Measurements from ENCODE around the gene NDUFA6.
"Not testable (repeated sequence)": the region's sequence is repeated elsewhere in the genome, so short reads cannot be mapped to it uniquely, and the experiment has no call there.

The NDUFA6 gene

DNA sequence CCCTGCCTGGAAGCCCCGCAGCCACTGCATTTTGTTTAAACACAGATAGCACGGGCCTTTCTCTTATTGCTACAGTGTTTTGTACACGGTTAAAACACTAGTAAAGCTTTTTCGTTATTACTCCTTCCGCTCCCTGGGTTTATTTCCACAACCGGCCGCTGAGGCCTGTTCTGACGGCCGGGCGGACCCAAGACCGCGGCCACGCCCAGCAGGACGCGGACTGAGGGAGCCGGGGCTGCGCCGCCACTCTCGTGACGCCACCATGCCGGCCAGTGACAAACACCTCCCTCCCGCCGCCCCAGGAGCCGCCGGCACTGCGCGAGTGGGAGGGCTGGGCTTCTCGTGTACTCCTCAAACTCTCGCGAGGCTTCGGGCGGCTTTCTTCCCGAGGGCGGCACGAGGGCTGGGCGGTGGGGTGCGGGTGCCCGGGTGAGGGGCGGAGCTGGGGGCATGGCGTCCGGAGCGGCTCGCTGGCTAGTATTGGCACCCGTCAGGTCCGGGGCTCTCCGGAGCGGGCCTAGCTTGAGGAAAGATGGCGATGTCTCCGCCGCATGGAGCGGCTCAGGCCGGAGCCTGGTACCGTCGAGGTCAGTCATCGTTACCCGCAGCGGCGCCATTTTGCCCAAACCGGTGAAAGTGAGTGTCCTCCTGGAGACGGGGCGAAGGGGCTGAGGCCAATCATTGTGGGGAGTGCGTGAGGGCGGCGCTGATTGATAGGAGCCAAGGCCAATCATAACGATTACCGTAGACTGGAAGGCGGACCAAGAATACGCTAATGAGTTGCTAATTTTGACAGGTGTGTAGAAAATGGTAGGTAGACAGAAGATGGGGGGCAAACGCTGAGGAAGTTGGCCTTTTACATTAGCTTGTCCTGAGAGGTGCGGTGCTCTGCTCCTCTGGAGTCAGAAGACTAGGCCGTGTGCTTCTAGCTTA lies 11.0 kb downstream of the NDUFA6 start, which contains the start of gene SMDT1:
Gene SMDT1 (plus strand): TSS at position 382 of the 933 bp plus-strand sequence. CDS start 69 bp downstream, at position 451.
- ATAC-seq: peak; percentile 92
- Mint-ChIP-seq H3K27ac (peak within 1 kb of the TSS; percentile 100), H3K9me3 (no peaks in the 10 kb centered on the region), H3K4me3 (peak within 1 kb of the TSS; percentile 82), H3K36me3 (peaks cover 47% of the 10 kb centered on the region), H3K4me1 (peaks cover 33% of the 10 kb centered on the region)
- peak; percentile 98 to 99 for DNase-seq (ENCODE audit: low spot score in 2 of 2)

DNA sequence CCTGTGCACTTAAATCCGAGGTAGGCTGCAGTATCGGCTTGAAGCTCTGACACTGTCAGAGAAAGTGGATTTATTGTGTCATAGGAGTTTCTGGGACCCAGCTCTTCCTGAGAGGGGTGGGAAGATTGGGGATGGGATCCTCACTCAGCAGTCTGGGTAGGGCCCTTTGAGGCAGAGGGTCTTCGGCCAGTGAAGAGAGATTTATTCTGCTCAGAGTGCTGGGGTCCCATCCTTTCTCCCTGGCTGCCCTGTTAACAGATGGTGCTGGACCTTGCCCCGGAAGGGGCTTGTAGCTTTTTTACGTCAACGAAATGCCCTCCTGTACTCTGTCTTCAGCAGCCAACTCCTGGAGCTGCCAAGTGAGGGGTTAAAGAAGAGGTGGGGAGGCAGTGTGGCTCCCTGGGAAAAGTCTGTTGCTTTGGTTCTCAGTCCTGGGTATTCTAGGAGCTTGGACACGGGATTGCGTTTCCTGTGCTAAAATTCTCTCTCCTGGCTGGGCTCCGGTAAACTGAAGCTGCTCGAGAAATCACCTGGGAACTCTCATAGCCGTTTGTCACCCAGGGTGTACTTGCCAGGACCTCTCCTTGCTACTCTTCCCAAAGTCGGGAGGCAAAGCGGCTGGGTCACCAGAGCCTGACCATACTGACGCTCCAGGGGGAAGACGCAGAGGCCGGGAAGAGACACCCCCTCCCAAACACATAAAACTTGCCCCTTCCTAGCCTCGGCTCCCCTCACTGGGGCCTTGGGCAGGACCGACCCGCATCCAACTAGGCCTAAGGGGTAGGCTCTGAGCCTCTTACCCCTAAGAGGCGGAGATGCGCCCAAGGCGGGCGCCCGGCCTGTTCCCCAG lies 11.9 kb downstream of the NDUFA6 start:
- DNase-seq (ENCODE audit: low spot score in 2 of 2) (no peak), ATAC-seq (no peak)
- peaks cover 38% of the 10 kb centered on the region for H3K36me3 Mint-ChIP-seq
- H3K27ac Mint-ChIP-seq: peak overlapping the region; percentile 100
- H3K9me3 Mint-ChIP-seq: no peaks in the 10 kb centered on the region
- H3K4me1 Mint-ChIP-seq: peaks cover 33% of the 10 kb centered on the region
- peak overlapping the region; percentile 82 for H3K4me3 Mint-ChIP-seq

DNA sequence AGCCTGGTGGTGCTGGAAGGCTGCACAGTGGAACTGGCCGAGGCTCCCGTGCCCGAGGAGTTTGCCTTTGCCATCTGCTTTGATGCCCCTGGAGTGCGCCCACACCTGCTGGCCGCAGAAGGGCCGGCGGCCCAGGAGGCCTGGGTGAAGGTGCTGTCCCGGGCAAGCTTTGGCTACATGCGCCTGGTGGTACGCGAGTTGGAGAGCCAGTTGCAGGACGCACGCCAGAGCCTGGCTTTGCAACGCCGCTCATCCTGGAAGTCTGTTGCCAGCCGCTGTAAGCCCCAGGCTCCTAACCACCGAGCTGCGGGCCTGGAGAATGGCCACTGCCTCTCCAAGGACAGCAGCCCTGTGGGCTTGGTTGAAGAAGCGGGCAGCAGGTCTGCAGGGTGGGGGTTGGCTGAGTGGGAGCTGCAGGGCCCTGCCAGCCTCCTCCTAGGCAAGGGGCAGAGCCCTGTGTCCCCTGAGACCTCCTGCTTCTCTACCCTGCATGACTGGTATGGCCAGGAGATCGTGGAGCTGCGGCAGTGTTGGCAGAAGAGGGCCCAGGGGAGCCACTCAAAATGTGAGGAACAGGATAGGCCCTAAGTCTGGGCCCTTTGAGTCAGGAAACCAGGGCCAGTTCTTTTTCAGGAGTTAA lies 13.0 kb downstream of the NDUFA6 start:
- Mint-ChIP-seq H3K27ac (peak overlapping the region; percentile 100), H3K4me3 (no peak overlapping the region), H3K36me3 (peaks cover 28% of the 10 kb centered on the region), H3K4me1 (peaks cover 39% of the 10 kb centered on the region), H3K9me3 (no peaks in the 10 kb centered on the region)
- ATAC-seq (no peak), DNase-seq (ENCODE audit: low spot score in 2 of 2) (no peak)

DNA sequence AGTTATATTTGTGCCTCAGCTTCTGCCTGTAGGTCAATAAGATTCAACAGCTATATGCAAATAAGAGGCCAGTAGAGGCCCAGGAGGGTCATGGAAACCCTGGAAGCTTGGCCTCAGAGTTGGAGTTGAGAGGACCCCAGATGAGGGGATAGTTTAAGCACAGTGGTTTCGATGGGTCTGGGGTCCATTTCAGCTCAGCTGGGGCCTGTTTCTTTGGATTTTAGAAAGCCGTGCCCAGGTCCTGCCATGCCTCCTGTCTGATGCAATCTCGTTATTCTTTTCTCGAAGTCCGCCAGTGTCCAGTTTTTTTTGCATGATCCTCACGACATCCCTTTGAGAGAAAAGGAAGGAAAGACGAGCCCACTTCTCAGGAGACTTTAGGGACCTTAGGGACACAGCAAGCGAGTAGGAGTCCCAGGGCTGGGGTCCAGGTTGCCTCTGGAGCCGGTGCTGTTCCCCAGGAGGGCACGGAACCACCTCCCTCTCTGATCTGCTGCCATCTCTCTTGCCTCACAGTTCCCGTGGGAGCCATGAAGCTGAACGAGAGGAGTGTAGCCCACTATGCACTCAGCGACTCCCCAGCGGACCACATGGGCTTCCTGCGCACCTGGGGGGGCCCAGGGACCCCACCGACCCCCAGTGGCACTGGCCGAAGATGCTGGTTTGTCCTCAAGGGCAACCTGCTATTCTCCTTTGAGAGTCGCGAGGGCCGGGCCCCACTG lies 13.6 kb downstream of the NDUFA6 start:
- Mint-ChIP-seq H3K27ac (no peak overlapping the region), H3K36me3 (peaks cover 22% of the 10 kb centered on the region), H3K4me1 (peaks cover 32% of the 10 kb centered on the region), H3K4me3 (no peak overlapping the region), H3K9me3 (no peaks in the 10 kb centered on the region)
- ATAC-seq (no peak), DNase-seq (ENCODE audit: low spot score in 2 of 2) (no peak)

DNA sequence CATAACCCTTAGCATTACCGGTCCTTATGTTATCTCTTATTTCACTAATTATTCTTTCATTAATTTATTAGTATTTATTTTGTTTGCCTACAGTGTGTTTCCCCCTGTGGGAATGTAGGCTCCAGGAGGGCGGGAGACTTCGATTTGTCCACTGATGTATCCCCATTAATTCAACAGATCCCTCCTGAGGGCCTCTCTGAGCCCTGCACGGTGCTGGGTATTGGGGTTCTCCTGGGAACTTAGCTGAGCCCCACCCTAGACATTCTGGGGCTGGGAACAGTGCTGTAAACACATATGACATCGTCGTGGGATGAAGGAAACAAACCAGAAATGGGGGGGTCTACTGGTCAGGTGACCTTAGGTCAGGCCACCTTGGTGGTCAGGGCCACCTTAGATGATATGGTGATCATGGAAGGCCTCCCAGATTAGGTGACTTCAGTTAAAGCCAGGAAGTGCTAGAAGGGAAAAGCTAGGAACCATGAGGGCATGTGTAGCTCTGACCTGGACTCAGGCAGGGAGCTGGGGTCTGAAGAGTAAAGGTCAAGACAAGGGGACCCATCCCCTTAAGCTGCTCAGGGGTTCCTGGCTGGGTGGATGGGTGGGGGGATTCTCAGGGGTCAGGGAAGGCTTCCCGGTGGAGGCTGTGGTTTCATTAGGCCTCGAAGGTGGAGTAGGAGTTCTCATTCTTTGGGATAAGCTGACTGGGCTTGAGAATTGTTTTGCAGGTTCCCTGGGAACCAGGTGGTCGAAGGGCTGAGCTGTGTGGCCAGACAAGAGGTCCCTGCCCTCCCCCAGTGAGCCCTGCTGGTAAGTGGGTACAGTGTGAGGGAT lies 15.5 kb downstream of the NDUFA6 start:
- Mint-ChIP-seq H3K4me1 (peaks cover 42% of the 10 kb centered on the region), H3K4me3 (peak overlapping the region; percentile 59), H3K36me3 (peaks cover 19% of the 10 kb centered on the region), H3K27ac (peak overlapping the region; percentile 89), H3K9me3 (no peaks in the 10 kb centered on the region)
- DNase-seq (ENCODE audit: low spot score in 2 of 2) (no peak), ATAC-seq (no peak)

DNA sequence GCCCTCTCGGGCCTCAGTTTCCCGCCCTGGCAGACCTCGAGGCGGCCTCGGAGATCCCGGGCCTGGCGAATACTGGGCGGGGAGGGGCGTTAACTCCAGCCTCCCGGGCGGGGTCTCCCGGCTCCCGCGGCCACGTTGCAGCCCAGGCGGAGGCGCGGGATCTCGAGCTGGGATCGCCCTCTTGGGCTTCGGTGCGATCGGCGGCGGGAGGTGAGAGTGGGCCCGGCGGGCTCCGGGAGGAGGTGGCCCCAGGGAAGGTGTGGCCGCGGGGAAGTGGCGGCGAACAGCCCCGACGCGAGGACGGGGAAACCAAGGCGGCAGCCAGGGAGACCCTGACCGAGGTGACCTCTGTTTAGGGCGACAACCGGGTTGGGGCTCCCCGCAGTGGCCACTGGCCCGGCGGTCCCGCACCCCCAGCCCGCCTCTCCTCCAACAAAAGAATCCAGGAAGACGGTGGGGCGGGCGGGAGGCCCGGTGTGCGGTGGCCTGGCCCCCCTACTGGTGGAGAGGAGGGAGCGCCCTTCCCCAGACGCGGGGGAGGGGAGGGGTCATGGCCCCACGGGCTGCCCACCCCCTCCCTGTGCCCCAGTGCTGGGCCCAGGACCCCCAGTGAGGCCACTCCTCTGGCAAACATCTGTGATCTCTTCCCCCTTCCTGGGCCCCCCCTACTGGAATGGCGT lies 16.3 kb downstream of the NDUFA6 start, which contains the start of gene PHETA2:
Gene PHETA2 (plus strand): TSS at position 117 of the 680 bp plus-strand sequence. CDS start 3,046 bp downstream, outside the sequence.
- ATAC-seq: no peak
- peak; percentile 40 to 74 for DNase-seq (ENCODE audit: low spot score in 2 of 2)
- peak within 1 kb of the TSS; percentile 59 for H3K4me3 Mint-ChIP-seq
- H3K9me3 Mint-ChIP-seq: no peaks in the 10 kb centered on the region
- H3K36me3 Mint-ChIP-seq: peaks cover 11% of the 10 kb centered on the region
- H3K4me1 Mint-ChIP-seq: peaks cover 44% of the 10 kb centered on the region
- peak within 1 kb of the TSS; percentile 89 for H3K27ac Mint-ChIP-seq

DNA sequence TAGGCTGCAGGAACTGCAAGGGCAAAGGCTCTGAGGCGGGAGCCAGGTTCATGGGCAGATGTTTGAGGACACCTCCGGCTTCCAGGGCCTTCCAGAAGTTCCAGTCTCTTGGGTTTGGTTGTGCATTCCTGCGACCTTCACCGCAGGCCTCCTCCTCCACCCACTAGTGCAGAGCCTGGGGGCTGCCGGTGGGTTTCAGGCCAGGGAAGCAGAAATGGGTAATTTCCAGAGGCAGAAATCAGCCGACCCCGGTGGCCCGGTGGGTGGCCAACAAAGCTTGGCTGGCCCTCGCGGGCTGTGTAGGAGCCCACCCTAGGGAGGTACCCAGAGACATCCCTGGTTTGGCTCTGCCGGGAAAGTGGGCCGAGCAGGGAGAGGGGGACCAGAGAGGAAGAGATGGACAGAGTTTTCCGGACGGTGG lies 16.9 kb downstream of the NDUFA6 start:
- H3K36me3 Mint-ChIP-seq: peaks cover 7% of the 10 kb centered on the region
- H3K4me3 Mint-ChIP-seq: peak overlapping the region; percentile 59
- no peaks in the 10 kb centered on the region for H3K9me3 Mint-ChIP-seq
- no peak for ATAC-seq
- peak overlapping the region; percentile 89 for H3K27ac Mint-ChIP-seq
- no peak for DNase-seq (ENCODE audit: low spot score in 2 of 2)
- H3K4me1 Mint-ChIP-seq: peaks cover 37% of the 10 kb centered on the region

DNA sequence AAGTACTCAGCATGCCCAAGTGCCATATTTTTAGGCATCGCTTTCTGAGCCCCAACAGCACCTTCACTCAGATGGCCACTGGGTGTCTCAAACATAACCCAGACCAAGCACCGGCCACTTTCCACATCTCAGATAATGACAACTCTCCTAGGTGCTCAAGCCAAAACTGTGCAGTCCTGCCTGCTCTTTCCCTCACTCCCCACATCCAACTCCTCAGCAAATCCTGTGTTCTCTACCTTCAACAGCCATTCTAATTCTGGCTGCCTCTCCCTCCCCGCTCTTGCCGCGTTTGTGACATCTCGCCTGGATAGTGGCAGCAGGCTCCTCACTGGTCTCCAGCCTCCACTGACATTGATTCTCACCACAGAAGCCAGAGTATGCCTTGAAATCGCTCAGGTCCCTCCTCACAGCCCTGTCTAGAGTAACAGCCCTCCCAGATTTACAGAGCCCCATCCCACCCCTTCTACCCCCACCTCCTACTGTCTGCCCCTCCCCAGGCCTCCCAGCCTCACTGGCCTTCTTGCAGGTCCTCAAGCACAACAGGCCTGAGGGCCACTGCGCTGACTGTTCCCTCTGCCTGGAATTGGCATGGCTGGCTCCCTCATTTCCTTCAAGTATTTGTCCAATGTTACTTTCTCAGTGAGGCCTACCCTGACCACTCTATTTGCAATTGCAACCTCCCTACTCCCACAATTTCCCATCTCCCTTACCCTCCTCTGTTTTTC lies 17.8 kb downstream of the NDUFA6 start:
- peak overlapping the region; percentile 89 for H3K27ac Mint-ChIP-seq

DNA sequence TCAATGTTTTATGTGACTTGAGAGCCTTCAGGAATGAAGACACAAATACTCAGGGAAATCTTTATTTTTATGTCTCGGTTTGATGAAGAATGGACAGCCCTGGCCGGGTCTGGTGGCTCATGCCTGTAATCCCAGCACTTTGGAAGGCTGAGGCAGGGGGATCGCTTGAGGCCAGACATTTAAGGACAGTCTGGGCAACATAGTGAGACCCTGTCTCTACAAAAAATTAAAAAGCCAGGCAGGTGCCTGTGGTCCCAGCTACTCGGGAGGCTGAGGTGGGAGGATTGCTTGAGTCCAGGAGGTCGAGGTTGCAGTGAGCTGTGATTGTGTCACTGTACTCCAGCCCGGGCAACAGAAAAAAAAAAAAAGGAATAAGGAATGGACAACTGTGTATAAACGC lies 19.1 kb downstream of the NDUFA6 start:
- Mint-ChIP-seq H3K27ac (peak overlapping the region; percentile 93), H3K4me3 (peak overlapping the region; percentile 88), H3K36me3 (peaks cover 13% of the 10 kb centered on the region), H3K4me1 (peaks cover 40% of the 10 kb centered on the region)
- DNase-seq (ENCODE audit: low spot score in 2 of 2); ATAC-seq; H3K9me3 Mint-ChIP-seq: not testable (repeated sequence)

More for the DNA sequence above, 17.8 kb downstream of the NDUFA6 start:
- ATAC-seq (no peak), DNase-seq (ENCODE audit: low spot score in 2 of 2) (no peak)
- Mint-ChIP-seq H3K9me3 (no peaks in the 10 kb centered on the region), H3K36me3 (peaks cover 7% of the 10 kb centered on the region), H3K4me1 (peaks cover 33% of the 10 kb centered on the region), H3K4me3 (peak overlapping the region; percentile 59)

DNA sequence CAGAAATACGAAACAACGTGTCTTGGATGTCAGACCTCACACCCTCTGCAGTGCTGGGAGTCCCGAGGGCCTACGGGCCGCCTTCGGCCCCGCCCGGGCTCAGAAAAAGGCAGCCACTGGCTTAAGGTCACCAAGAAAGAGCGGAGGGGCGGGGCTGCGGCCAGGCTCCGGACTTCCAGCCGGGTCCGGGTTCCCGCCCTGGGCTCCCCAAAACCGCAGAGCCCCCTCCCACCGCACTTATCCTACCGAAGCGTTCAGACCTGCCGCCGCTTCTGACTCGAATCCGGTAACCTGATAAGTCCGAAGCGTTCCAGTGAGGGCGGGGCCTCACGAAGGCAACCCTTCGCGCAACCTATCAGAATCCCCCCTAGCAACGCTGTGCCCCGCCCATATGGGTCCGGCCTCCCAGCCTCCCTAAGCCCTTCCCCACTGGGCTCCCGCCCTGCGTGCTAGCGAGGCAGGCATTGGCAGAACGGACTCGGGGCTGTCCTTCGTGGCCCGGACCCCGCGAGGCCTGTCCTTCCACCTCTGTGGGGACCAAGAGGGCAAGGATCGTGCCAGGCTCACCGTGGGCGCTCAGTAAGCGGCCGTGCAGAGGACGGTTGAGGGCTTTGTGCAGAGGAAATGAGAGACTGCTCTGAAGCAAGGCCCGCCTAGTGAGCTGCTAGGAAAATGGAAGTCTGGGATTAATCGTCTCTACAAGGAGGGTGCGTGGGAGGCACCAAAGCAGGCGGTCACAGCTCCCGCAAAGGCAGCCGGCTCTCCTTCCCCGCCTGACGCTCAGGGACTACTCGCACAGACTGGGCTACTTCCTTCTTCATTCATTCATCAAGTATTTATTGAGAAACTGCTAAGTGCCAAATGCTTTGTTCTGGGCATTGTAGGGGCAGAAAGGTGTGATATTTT lies 19.8 kb downstream of the NDUFA6 start, which contains the start of gene NAGA:
Gene NAGA (minus strand): TSS at position 296 of the 906 bp plus-strand sequence. CDS start 515 bp downstream, outside the sequence.
- ATAC-seq: peak; percentile 97
- Mint-ChIP-seq H3K4me3 (peak within 1 kb of the TSS; percentile 88), H3K9me3 (no peaks in the 10 kb centered on the region), H3K27ac (peak within 1 kb of the TSS; percentile 93), H3K4me1 (peaks cover 40% of the 10 kb centered on the region), H3K36me3 (peaks cover 13% of the 10 kb centered on the region)
- peak; percentile 81 to 96 for DNase-seq (ENCODE audit: low spot score in 2 of 2)

DNA sequence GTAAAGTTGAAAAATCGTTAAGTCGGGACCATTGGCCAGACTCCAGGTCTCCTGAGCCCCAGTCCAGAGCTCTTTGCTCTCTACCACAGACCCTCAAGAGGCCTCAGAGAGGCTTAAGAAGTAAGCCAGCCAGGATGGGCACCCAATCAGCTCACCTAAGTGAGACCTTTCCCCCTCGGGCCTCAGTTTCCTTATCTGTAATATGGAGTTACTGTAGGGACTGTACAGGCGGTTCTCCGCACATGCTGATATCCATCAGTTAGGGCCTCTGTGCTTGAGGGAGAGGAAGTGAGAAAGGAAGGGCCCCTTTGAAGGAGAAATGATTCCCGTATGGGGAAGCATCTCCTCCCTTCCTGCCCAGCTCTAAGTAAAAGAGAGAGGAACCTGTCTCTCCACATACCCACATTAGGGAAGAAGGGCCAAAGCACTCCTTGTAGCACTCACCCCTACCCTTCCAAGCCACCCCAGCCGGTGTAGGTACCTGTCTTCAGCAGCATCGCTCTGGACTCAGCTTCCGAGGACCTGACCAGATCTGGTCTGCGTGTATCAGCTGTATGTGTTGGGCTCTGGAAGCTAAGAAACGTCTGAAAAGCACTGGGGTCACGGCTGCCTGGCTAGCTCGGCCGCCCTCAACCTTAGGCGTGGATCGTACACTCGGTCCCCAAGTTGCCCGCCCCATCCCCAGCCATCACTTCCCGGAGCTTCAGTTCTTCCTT lies 20.6 kb downstream of the NDUFA6 start:
- Mint-ChIP-seq H3K36me3 (peaks cover 13% of the 10 kb centered on the region), H3K9me3 (no peaks in the 10 kb centered on the region), H3K4me3 (peak overlapping the region; percentile 88), H3K27ac (peak overlapping the region; percentile 93), H3K4me1 (peaks cover 44% of the 10 kb centered on the region)
- DNase-seq (ENCODE audit: low spot score in 2 of 2) (no peak), ATAC-seq (no peak)
